ENCODE results near the gene PEX26.

GRCh38 chr22:18057568-18058209 is 20.1 kb upstream of the PEX26 start:
- TF ChIP-seq EZH2 (IDR thresholded peaks at IDR 0.05) (no peak), POLR2AphosphoS5 (IDR thresholded peaks at IDR 0.05; ENCODE audit: borderline replicate concordance, low read depth, low read length) (no peak)
